Measurements from ENCODE around the gene SCARF2. TPM values are rescaled to one million over a fixed set of nuclear protein-coding genes. Genes with fewer than 3 reads are reported as not detected.
"Not testable (repeated sequence)": the region's sequence is repeated elsewhere in the genome, so short reads cannot be mapped to it uniquely, and the experiment has no call there.

SCARF2 gene
- total and polyA plus RNA-seq, 2 experiments from 2014 or later: 1.8 to 16.6 TPM

GRCh38 chr22:20376983-20377382, 60.6 kb downstream of the SCARF2 start:
- Mint-ChIP-seq H3K4me1 (peaks cover 22% of the 10 kb centered on the region), H3K27me3 (ENCODE audit: insufficient read depth, low read depth, poor library complexity) (peaks cover 16% of the 10 kb centered on the region)
- H3K36me3 ChIP-seq (ENCODE audit: insufficient read depth); H3K9me3 Mint-ChIP-seq; DNase-seq (ENCODE audit: low spot score); H3K9me2 ChIP-seq (ENCODE audit: insufficient read depth); H3K36me3 Mint-ChIP-seq (ENCODE audit: low read depth); H3K27ac ChIP-seq (ENCODE audit: low read depth); ATAC-seq; H3K4me3 ChIP-seq; H4K20me1 ChIP-seq (replicated peaks; ENCODE audit: insufficient read depth); H3K79me2 ChIP-seq (replicated peaks; ENCODE audit: insufficient read depth); H3F3A ChIP-seq (replicated peaks; ENCODE audit: low read depth); H2AFZ ChIP-seq; H3K27ac Mint-ChIP-seq; H3K4me3 Mint-ChIP-seq; H3K4me2 ChIP-seq: not testable (repeated sequence)
- H3K4me1 ChIP-seq (ENCODE audit: insufficient read depth): peaks cover 14% of the 10 kb centered on the region
- peaks cover 11% of the 10 kb centered on the region; the same call in 1 of the 2 replicates for H3K27me3 ChIP-seq (ENCODE audit: insufficient read depth)

- H2AFZ ChIP-seq; H3K36me3 Mint-ChIP-seq (ENCODE audit: low read depth); H3K9me2 ChIP-seq (ENCODE audit: insufficient read depth); H4K20me1 ChIP-seq (replicated peaks; ENCODE audit: insufficient read depth); H3K36me3 ChIP-seq (ENCODE audit: insufficient read depth); H3K4me2 ChIP-seq; H3K27ac ChIP-seq (ENCODE audit: low read depth); H3K27ac Mint-ChIP-seq; ATAC-seq; H3K4me3 Mint-ChIP-seq; H3K79me2 ChIP-seq (replicated peaks; ENCODE audit: insufficient read depth); H3F3A ChIP-seq (replicated peaks; ENCODE audit: low read depth); H3K9me3 Mint-ChIP-seq; DNase-seq (ENCODE audit: low spot score); H3K4me3 ChIP-seq: not testable (repeated sequence)
- Histone ChIP-seq H3K4me1 (ENCODE audit: insufficient read depth) (peaks cover 14% of the 10 kb centered on the region), H3K27me3 (ENCODE audit: insufficient read depth) (peaks cover 11% of the 10 kb centered on the region; the same call in 1 of the 2 replicates)
- peaks cover 21% of the 10 kb centered on the region for H3K4me1 Mint-ChIP-seq
- H3K27me3 Mint-ChIP-seq (ENCODE audit: insufficient read depth, low read depth, poor library complexity): peaks cover 16% of the 10 kb centered on the region
Observed at GRCh38 chr22:20376281-20376680, 61.3 kb downstream of the SCARF2 start.

Small RNA genes within 50 kb of the gene (small RNA-seq; reads per million reads assigned to genes)
- gene RF00019 (ENCODE audit: low replicate concordance) (not detected), gene RN7SL812P (ENCODE audit: low replicate concordance) (not detected), gene RNU6-225P (ENCODE audit: low replicate concordance) (not detected), gene RNY1P9 (ENCODE audit: low replicate concordance) (not detected)

Other genes starting within 250 kb of the SCARF2 start
- gene RTN4R, start 169.5 kb downstream of the SCARF2 start, total RNA-seq (2014; rRNA removed; shearing (Covaris generic)): 33.4 and 38.4 TPM in 2 replicates
- gene RTN4R, start 169.5 kb downstream of the SCARF2 start, polyA plus RNA-seq (2016; fragmentation: Nextera tagmentation; extraction: Ambion mirVana): 10.6 and 12.9 TPM in 2 replicates
- gene DGCR6L, start 117.8 kb downstream of the SCARF2 start, total RNA-seq (2014; rRNA removed; shearing (Covaris generic)): 66.3 and 72.1 TPM in 2 replicates
- gene DGCR6L, start 117.8 kb downstream of the SCARF2 start, polyA plus RNA-seq (2016; fragmentation: Nextera tagmentation; extraction: Ambion mirVana): 82.4 and 85.9 TPM in 2 replicates
- gene ZNF74, start 43.7 kb downstream of the SCARF2 start, total RNA-seq (2014; rRNA removed; shearing (Covaris generic)): 78.2 and 94.0 TPM in 2 replicates
- 16.1 and 17.0 TPM in 2 replicates for gene ZNF74, start 43.7 kb downstream of the SCARF2 start, polyA plus RNA-seq (2016; fragmentation: Nextera tagmentation; extraction: Ambion mirVana)
- gene KLHL22, start 58.0 kb upstream of the SCARF2 start, total RNA-seq (2014; rRNA removed; shearing (Covaris generic)): 12.1 and 16.0 TPM in 2 replicates
- 2.4 and 2.8 TPM in 2 replicates for gene KLHL22, start 58.0 kb upstream of the SCARF2 start, polyA plus RNA-seq (2016; fragmentation: Nextera tagmentation; extraction: Ambion mirVana)
- gene MED15, start 69.8 kb upstream of the SCARF2 start, total RNA-seq (2014; rRNA removed; shearing (Covaris generic)): 32.0 and 43.5 TPM in 2 replicates
- gene MED15, start 69.8 kb upstream of the SCARF2 start, polyA plus RNA-seq (2016; fragmentation: Nextera tagmentation; extraction: Ambion mirVana): 27.7 and 29.2 TPM in 2 replicates

All from GM23338 (cell line).